Esophagus muscularis mucosa (tissue), 4 donors: ENCODE measurements around the gene CLTA.

Source experiments
- EP300 ChIP-seq: sonication (generic); formaldehyde crosslinking; IDR thresholded peaks from one replicate; pipeline ENCODE4 v1.6.1; 2017; ENCODE audit warnings: antibody characterized with exemption
- POLR2A ChIP-seq: fragments of 450-650 bp; IDR thresholded peaks from one replicate; pipeline ENCODE4 v1.6.1; 2017; ENCODE audit warnings: antibody characterized with exemption, moderate library complexity, mild to moderate bottlenecking, low read depth
- TF ChIP-seq, protein P1 (sequence below), 3 experiments: fragments of 200-600 bp in 2 of 3; fragments of 450-650 bp in 1 of 3; sonication (generic) in 2 of 3; IDR thresholded peaks; one replicate each; pipeline ENCODE4 v1.5.1; 2017 to 2019; ENCODE audit warnings: antibody characterized with exemption in 3 of 3, mild to moderate bottlenecking in 2 of 3, moderate library complexity in 1 of 3

DNA sequence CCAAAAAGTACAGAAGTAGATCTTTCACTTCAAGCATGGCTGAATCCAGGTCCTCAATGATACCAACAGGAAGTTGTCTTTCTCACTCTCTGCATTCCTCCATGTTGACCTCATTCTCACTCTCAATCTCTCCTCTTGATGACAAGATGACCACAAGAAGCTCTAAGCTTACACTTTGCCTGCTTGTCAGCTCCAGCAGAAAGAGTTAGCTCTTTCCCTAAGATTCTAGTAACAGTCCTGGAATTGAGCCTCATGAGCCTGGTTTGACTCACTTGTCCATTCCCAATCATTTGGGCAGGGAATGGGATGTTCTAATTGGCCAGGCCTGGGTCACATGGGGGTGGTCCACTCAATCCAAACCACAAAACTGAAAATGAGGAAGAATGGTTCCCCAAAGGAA is 3.3 kb upstream of the CLTA start:
- TF ChIP-seq, protein P1, sequence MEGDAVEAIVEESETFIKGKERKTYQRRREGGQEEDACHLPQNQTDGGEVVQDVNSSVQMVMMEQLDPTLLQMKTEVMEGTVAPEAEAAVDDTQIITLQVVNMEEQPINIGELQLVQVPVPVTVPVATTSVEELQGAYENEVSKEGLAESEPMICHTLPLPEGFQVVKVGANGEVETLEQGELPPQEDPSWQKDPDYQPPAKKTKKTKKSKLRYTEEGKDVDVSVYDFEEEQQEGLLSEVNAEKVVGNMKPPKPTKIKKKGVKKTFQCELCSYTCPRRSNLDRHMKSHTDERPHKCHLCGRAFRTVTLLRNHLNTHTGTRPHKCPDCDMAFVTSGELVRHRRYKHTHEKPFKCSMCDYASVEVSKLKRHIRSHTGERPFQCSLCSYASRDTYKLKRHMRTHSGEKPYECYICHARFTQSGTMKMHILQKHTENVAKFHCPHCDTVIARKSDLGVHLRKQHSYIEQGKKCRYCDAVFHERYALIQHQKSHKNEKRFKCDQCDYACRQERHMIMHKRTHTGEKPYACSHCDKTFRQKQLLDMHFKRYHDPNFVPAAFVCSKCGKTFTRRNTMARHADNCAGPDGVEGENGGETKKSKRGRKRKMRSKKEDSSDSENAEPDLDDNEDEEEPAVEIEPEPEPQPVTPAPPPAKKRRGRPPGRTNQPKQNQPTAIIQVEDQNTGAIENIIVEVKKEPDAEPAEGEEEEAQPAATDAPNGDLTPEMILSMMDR (IDR thresholded peaks at IDR 0.05) = no peak
- no peak for TF ChIP-seq POLR2A
- TF ChIP-seq EP300 = no peak
